ENCODE results near the gene HIGD1B.
"Not testable (repeated sequence)": the region's sequence is repeated elsewhere in the genome, so short reads cannot be mapped to it uniquely, and the experiment has no call there.

HIGD1B gene

GRCh38 chr17:44847586-44847985, at the start of gene HIGD1B:
Gene HIGD1B (plus strand): TSS chr17:44847883. CDS start chr17:44848153, 270 bp downstream.
- DNase-seq (ENCODE audit: low read depth): no peak

GRCh38 chr17:44798356-44798755, 49.3 kb upstream of the HIGD1B start:
- DNase-seq (ENCODE audit: low read depth): no peak

- DNase-seq (ENCODE audit: low read depth): no peak
These were observed 45.8 kb upstream of the HIGD1B start for GRCh38 chr17:44801880-44802279.

GRCh38 chr17:44804302-44805089, 43.2 kb upstream of the HIGD1B start:
- no peak for DNase-seq (ENCODE audit: low read depth)

- no peak for DNase-seq (ENCODE audit: low read depth)
These were observed 40.4 kb upstream of the HIGD1B start for GRCh38 chr17:44807093-44807816.

GRCh38 chr17:44807817-44808155, 39.9 kb upstream of the HIGD1B start:
- DNase-seq (ENCODE audit: low read depth): no peak

- no peak for DNase-seq (ENCODE audit: low read depth)
These were observed 39.5 kb upstream of the HIGD1B start for GRCh38 chr17:44808156-44808555.

GRCh38 chr17:44808656-44809388, 38.9 kb upstream of the HIGD1B start:
- not testable (repeated sequence) for DNase-seq (ENCODE audit: low read depth)

GRCh38 chr17:44812263-44812662, 35.4 kb upstream of the HIGD1B start:
- DNase-seq (ENCODE audit: low read depth): no peak

- not testable (repeated sequence) for DNase-seq (ENCODE audit: low read depth)
These were observed 29.2 kb upstream of the HIGD1B start for GRCh38 chr17:44818508-44818907.

- no peak for DNase-seq (ENCODE audit: low read depth)
These were observed 27.0 kb upstream of the HIGD1B start for GRCh38 chr17:44820631-44821212.

GRCh38 chr17:44825236-44825635, 22.4 kb upstream of the HIGD1B start:
- not testable (repeated sequence) for DNase-seq (ENCODE audit: low read depth)

- DNase-seq (ENCODE audit: low read depth): no peak
These were observed 21.4 kb upstream of the HIGD1B start for GRCh38 chr17:44826123-44826790.

- DNase-seq (ENCODE audit: low read depth): no peak
These were observed 19.8 kb upstream of the HIGD1B start for GRCh38 chr17:44827863-44828262.

GRCh38 chr17:44828919-44829522, 18.7 kb upstream of the HIGD1B start:
- DNase-seq (ENCODE audit: low read depth): no peak

GRCh38 chr17:44829523-44830358, 17.9 kb upstream of the HIGD1B start, which contains the start of gene GJC1:
Gene GJC1 (minus strand): TSS chr17:44830287. CDS start chr17:44805817, 24,470 bp downstream.
- DNase-seq (ENCODE audit: low read depth): peak; percentile 6

- no peak for DNase-seq (ENCODE audit: low read depth)
These were observed 17.1 kb upstream of the HIGD1B start for GRCh38 chr17:44830359-44831288.

- DNase-seq (ENCODE audit: low read depth): no peak
These were observed 16.3 kb upstream of the HIGD1B start for GRCh38 chr17:44831371-44831770.

GRCh38 chr17:44832805-44833204, 14.9 kb upstream of the HIGD1B start:
- no peak for DNase-seq (ENCODE audit: low read depth)

Data from stimulated activated CD8-positive, alpha-beta memory T cell treated with anti-CD3 and anti-CD28 coated beads, Interleukin-4, amount 100 ng/mL, for 24 hours (primary cell).